Parathyroid adenoma (tissue), 2 donors: ENCODE measurements around the gene AGAP3.

Experiments
- H2AFZ ChIP-seq: fragments of 300-600 bp; sonication (generic); one replicate; pipeline ENCODE4 v1.7.0; 2017; ENCODE audit warnings: antibody characterized with exemption, mild to moderate bottlenecking
- H3K27ac ChIP-seq: fragments of 300-600 bp; sonication (generic); one replicate; pipeline ENCODE4 v1.7.0; 2017
- H3K27me3 ChIP-seq: fragments of 300-600 bp; sonication (generic); one replicate; pipeline ENCODE4 v1.7.0; 2017; ENCODE audit warnings: low read length; ENCODE audit not compliant: control insufficient read depth, insufficient read depth
- H3K36me3 ChIP-seq: fragments of 300-600 bp; sonication (generic); one replicate; pipeline ENCODE4 v1.7.0; 2017; ENCODE audit warnings: low read length; ENCODE audit not compliant: control insufficient read depth, insufficient read depth
- H3K4me1 ChIP-seq: fragments of 300-600 bp; sonication (generic); one replicate; pipeline ENCODE4 v1.7.0; 2017; ENCODE audit warnings: control low read depth
- H3K4me2 ChIP-seq: fragments of 300-600 bp; sonication (generic); one replicate; pipeline ENCODE4 v1.7.0; 2017; ENCODE audit warnings: low read length
- H3K4me3 ChIP-seq: fragments of 300-600 bp; sonication (generic); one replicate; pipeline ENCODE4 v1.7.0; 2017; ENCODE audit warnings: low read depth, low read length
- H3K79me2 ChIP-seq: fragments of 300-600 bp; sonication (generic); one replicate; pipeline ENCODE4 v1.7.0; 2017; ENCODE audit warnings: control low read depth
- H3K9ac ChIP-seq: fragments of 300-600 bp; sonication (generic); one replicate; pipeline ENCODE4 v1.7.0; 2017; ENCODE audit warnings: mild to moderate bottlenecking
- H3K9me3 ChIP-seq: fragments of 300-600 bp; sonication (generic); one replicate; pipeline ENCODE4 v1.7.0; 2017; ENCODE audit warnings: low read length; ENCODE audit not compliant: control insufficient read depth
- TF ChIP-seq, protein P1 (sequence below): fragments of 300-600 bp; sonication (generic); IDR thresholded peaks from one replicate; pipeline ENCODE4 v1.7.0; 2017; ENCODE audit warnings: antibody characterized with exemption, mild to moderate bottlenecking
- donor health status: primary hyperparathyroidism.

The AGAP3 gene

GRCh38 chr7:151043959-151044358 is 42.3 kb upstream of the AGAP3 start:
- Histone ChIP-seq H3K4me2 (no peak overlapping the region), H2AFZ (no peak overlapping the region), H3K9me3 (no peaks in the 10 kb centered on the region), H3K36me3 (no peaks in the 10 kb centered on the region), H3K4me1 (peaks cover 21% of the 10 kb centered on the region), H3K27me3 (no peaks in the 10 kb centered on the region), H3K9ac (no peak overlapping the region), H3K4me3 (no peak overlapping the region), H3K27ac (no peak overlapping the region), H3K79me2 (no peaks in the 10 kb centered on the region)
- TF ChIP-seq, protein P1, sequence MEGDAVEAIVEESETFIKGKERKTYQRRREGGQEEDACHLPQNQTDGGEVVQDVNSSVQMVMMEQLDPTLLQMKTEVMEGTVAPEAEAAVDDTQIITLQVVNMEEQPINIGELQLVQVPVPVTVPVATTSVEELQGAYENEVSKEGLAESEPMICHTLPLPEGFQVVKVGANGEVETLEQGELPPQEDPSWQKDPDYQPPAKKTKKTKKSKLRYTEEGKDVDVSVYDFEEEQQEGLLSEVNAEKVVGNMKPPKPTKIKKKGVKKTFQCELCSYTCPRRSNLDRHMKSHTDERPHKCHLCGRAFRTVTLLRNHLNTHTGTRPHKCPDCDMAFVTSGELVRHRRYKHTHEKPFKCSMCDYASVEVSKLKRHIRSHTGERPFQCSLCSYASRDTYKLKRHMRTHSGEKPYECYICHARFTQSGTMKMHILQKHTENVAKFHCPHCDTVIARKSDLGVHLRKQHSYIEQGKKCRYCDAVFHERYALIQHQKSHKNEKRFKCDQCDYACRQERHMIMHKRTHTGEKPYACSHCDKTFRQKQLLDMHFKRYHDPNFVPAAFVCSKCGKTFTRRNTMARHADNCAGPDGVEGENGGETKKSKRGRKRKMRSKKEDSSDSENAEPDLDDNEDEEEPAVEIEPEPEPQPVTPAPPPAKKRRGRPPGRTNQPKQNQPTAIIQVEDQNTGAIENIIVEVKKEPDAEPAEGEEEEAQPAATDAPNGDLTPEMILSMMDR = no peak

- no peaks in the 10 kb centered on the region for H3K36me3 ChIP-seq
- TF ChIP-seq, protein P1 = no peak
- no peak overlapping the region for H3K9ac ChIP-seq
- no peaks in the 10 kb centered on the region for H3K79me2 ChIP-seq
- H3K4me1 ChIP-seq = peaks cover 21% of the 10 kb centered on the region
- no peak overlapping the region for H2AFZ ChIP-seq
- H3K4me2 ChIP-seq = no peak overlapping the region
- no peaks in the 10 kb centered on the region for H3K27me3 ChIP-seq
- H3K9me3 ChIP-seq = no peaks in the 10 kb centered on the region
- H3K4me3 ChIP-seq = no peak overlapping the region
- H3K27ac ChIP-seq = no peak overlapping the region
Measured at GRCh38 chr7:151045262-151045661, 41.0 kb upstream of the AGAP3 start.

DNA sequence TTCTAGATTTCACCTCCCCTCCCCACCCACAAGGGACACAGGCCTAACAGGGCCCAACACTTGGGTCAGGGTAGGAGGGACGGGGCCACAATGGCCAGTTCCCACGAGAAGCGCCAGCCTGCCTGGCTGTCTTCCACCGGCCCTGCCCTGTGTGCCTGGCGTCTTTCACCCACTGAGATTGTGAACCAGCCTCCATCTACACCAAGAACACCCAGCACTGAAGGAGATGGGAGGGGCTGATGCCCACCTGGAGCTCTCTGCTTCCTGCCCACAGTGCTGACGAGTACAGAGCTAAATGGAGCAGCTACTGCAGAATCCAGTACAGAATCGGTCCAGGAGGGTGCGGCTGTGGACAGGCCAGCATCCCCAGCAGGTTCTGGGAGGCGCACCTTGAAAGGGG is 40.3 kb upstream of the AGAP3 start:
- Histone ChIP-seq H3K27ac (no peak overlapping the region), H2AFZ (no peak overlapping the region), H3K4me2 (no peak overlapping the region), H3K9ac (no peak overlapping the region), H3K4me1 (peaks cover 21% of the 10 kb centered on the region), H3K36me3 (no peaks in the 10 kb centered on the region), H3K9me3 (no peaks in the 10 kb centered on the region), H3K4me3 (no peak overlapping the region), H3K79me2 (no peaks in the 10 kb centered on the region), H3K27me3 (no peaks in the 10 kb centered on the region)
- TF ChIP-seq, protein P1 = no peak

DNA sequence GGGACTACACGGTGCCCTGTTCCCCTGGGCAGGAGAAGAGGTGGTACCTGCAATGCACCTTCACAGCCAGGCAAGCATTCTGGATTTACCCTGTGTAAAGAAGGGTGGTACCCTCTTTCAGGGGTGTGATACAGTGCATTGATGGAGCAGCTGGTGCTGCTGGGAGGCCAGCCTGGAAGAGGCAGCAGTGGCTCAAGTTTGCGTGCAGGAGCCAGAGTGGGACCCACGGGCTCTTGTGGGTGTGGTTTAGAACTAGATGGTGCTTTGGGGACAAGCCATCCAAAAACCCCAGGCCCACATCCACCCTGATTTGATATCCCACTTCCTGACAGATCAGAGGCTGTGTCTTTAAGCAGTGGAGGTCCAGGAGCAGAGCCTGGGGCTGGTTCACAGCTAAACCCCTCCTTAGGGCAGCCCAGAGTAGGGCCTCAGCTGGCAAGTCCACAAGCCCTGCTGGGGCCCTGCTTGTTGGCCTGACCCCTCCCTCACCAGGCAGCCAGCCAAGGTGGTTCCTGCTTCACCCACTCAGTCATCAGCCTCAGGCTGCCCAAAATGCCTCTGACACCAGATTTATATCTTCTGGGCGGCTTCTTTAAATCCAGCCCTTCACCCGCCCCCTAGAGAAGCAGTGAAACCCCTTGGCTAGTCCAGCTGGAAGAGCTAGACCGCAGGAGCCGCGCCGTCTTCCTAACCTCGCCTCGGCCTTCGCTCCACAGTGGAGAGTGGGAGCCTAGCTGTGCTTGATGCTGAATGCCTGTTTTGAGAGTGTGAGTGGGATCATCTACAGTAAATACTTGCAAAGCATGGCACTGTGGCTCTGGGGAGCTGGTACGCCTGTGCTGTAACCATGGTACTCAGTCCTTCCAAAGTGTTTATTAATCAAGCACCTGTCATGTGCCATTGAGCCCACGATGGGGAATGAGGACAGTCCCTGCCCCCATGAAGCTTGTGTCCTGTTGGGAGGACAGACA is 39.4 kb upstream of the AGAP3 start:
- TF ChIP-seq, protein P1 = no peak
- Histone ChIP-seq H3K27ac (no peak overlapping the region), H2AFZ (no peak overlapping the region), H3K9ac (no peak overlapping the region), H3K4me3 (no peak overlapping the region), H3K4me1 (peaks cover 21% of the 10 kb centered on the region), H3K79me2 (no peaks in the 10 kb centered on the region), H3K27me3 (no peaks in the 10 kb centered on the region), H3K4me2 (no peak overlapping the region), H3K36me3 (no peaks in the 10 kb centered on the region), H3K9me3 (no peaks in the 10 kb centered on the region)
